ENCODE measurements around the gene HSP90AB1. TPM values are rescaled to one million over a fixed set of nuclear protein-coding genes. Genes with fewer than 3 reads are reported as not detected.
A peak's percentile ranks its signal among the peaks of the same experiment; 100 is the strongest.

The HSP90AB1 gene
- total and polyA plus RNA-seq, 9 of the 15 experiments (the other 6 are each of a cell fraction or from before 2014, with no cell fraction given) = 1,780 to 3,358 (median 2,262) TPM

- TF ChIP-seq ZBTB40 (IDR thresholded peaks at IDR 0.05) (no peak), ZBTB40 (CRISPR knock-in tag; IDR thresholded peaks at IDR 0.05) (no peak), PHF21A (IDR thresholded peaks at IDR 0.05; ENCODE audit: borderline replicate concordance, low read depth) (peak; percentile 61; the same call in 1 of the 2 replicates), ELF4 (CRISPR knock-in tag; IDR thresholded peaks at IDR 0.05) (no peak), ARID3B (CRISPR knock-in tag; IDR thresholded peaks at IDR 0.05; ENCODE audit: borderline replicate concordance) (no peak), PURB (CRISPR knock-in tag; IDR thresholded peaks at IDR 0.05; ENCODE audit: low read depth) (no peak), SP1 (CRISPR knock-in tag; IDR thresholded peaks at IDR 0.05) (peak; percentile 79), TFAP4 (CRISPR knock-in tag; IDR thresholded peaks at IDR 0.05; ENCODE audit: borderline replicate concordance) (peak; percentile 98), ZNF766 (CRISPR knock-in tag; conservative IDR thresholded peaks at IDR 0.05) (no peak; the same call in 1 of the 2 replicates), TFE3 (CRISPR knock-in tag; IDR thresholded peaks at IDR 0.05) (no peak), TARDBP (IDR thresholded peaks at IDR 0.05) (peak; percentile 21; the same call in 1 of the 2 replicates)
- TF ChIP-seq, protein P1, sequence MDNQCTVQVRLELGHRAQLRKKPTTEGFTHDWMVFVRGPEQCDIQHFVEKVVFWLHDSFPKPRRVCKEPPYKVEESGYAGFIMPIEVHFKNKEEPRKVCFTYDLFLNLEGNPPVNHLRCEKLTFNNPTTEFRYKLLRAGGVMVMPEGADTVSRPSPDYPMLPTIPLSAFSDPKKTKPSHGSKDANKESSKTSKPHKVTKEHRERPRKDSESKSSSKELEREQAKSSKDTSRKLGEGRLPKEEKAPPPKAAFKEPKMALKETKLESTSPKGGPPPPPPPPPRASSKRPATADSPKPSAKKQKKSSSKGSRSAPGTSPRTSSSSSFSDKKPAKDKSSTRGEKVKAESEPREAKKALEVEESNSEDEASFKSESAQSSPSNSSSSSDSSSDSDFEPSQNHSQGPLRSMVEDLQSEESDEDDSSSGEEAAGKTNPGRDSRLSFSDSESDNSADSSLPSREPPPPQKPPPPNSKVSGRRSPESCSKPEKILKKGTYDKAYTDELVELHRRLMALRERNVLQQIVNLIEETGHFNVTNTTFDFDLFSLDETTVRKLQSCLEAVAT (IDR thresholded peaks at IDR 0.05) = 0 out of 4 replicates have a peak, but pooled peaks of 1 of the 2 experiments have one; percentile 8
Measured at GRCh38 chr6:44219053-44219814, 27.7 kb upstream of the HSP90AB1 start (continued).

Data from K562 (cell line).